ENCODE data around the gene TAMM41. TPM values are rescaled to one million over a fixed set of nuclear protein-coding genes. Genes with fewer than 3 reads are reported as not detected.

The TAMM41 gene
- total RNA-seq, 1 donor from 2014 or later, result 22.5 TPM

DNA sequence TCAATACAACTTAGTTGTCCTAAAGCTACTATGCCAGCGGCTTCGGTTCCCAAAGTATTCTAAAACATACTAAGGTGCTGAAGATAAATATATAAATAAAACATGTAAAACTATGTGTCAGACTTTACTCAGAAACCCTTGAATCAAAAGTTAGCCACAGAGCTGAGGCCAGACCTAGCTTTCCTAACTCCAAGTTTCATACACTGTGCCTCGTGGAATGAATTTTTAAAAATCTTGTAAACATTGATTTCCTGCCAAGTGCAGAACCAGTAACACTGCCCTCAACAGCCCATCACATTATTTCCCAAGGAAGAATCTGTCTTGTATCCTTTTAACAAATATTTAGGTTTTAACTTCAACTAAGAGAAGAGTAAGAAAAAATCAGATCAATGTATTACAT lies 36.4 kb downstream of the TAMM41 start:
- TF ChIP-seq EZH2phosphoT487 (IDR thresholded peaks at IDR 0.05) (no peak), EZH2 (IDR thresholded peaks at IDR 0.05) (no peak)
- TF ChIP-seq, protein P1, sequence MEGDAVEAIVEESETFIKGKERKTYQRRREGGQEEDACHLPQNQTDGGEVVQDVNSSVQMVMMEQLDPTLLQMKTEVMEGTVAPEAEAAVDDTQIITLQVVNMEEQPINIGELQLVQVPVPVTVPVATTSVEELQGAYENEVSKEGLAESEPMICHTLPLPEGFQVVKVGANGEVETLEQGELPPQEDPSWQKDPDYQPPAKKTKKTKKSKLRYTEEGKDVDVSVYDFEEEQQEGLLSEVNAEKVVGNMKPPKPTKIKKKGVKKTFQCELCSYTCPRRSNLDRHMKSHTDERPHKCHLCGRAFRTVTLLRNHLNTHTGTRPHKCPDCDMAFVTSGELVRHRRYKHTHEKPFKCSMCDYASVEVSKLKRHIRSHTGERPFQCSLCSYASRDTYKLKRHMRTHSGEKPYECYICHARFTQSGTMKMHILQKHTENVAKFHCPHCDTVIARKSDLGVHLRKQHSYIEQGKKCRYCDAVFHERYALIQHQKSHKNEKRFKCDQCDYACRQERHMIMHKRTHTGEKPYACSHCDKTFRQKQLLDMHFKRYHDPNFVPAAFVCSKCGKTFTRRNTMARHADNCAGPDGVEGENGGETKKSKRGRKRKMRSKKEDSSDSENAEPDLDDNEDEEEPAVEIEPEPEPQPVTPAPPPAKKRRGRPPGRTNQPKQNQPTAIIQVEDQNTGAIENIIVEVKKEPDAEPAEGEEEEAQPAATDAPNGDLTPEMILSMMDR (IDR thresholded peaks at IDR 0.05), result no peak
- Mint-ChIP-seq H3K27me3 (ENCODE audit: insufficient read depth, low read depth) (no peaks in the 10 kb centered on the region), H3K27ac (no peak overlapping the region), H3K36me3 (peaks cover 21% of the 10 kb centered on the region), H3K4me3 (no peak overlapping the region), H3K4me1 (no peaks in the 10 kb centered on the region), H3K9me3 (no peaks in the 10 kb centered on the region)
- Histone ChIP-seq H3K27me3 (no peaks in the 10 kb centered on the region), H3K4me1 (no peaks in the 10 kb centered on the region), H3K36me3 (no peaks in the 10 kb centered on the region), H3K27ac (no peak overlapping the region), H3F3A (ENCODE audit: low read depth) (no peaks in the 10 kb centered on the region), H3K9ac (no peak overlapping the region), H3K4me2 (no peak overlapping the region), H3K4me3 (no peak overlapping the region), H2AFZ (replicated peaks) (no peak overlapping the region), H3K79me2 (ENCODE audit: low read depth) (no peaks in the 10 kb centered on the region), H3K9me3 (ENCODE audit: low read depth) (no peaks in the 10 kb centered on the region), H4K20me1 (ENCODE audit: low read depth) (no peaks in the 10 kb centered on the region)
- no peak for DNase-seq (ENCODE audit: low spot score)

DNA sequence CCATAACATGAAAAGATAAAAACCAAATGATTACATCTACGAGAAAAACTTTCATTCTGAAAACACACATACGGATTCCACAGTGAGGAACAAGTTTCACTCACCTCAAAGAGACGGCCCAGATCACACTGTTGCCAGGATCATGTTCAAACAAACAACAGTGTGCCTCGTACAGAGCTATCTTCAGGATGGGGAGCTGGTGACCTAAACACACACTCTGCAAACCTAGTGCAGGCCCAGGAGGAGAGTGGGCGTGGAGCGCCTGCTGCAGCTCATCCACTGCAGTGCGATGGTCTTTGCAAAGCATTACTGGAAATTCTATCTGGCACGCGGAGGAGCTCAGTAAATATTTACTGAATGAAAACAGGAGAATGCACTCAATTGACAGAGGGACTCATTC lies 38.5 kb downstream of the TAMM41 start:
- H3K36me3 Mint-ChIP-seq, result peaks cover 28% of the 10 kb centered on the region
- no peaks in the 10 kb centered on the region for H3K4me1 ChIP-seq
- no peaks in the 10 kb centered on the region for H3K79me2 ChIP-seq (ENCODE audit: low read depth)
- no peak overlapping the region for H3K4me3 Mint-ChIP-seq
- H3K9me3 Mint-ChIP-seq, result peaks cover 2% of the 10 kb centered on the region
- no peaks in the 10 kb centered on the region for H3K4me1 Mint-ChIP-seq
- no peaks in the 10 kb centered on the region for H3K36me3 ChIP-seq
- peaks cover 2% of the 10 kb centered on the region for H4K20me1 ChIP-seq (ENCODE audit: low read depth)
- peak overlapping the region; percentile 23 for H3K27ac Mint-ChIP-seq
- no peak for DNase-seq (ENCODE audit: low spot score)
- H2AFZ ChIP-seq (replicated peaks), result no peak overlapping the region
- no peak overlapping the region for H3K4me2 ChIP-seq
- no peak overlapping the region for H3K9ac ChIP-seq
- H3K9me3 ChIP-seq (ENCODE audit: low read depth), result no peaks in the 10 kb centered on the region
- H3K27me3 Mint-ChIP-seq (ENCODE audit: insufficient read depth, low read depth), result no peaks in the 10 kb centered on the region
- H3K4me3 ChIP-seq, result no peak overlapping the region
- TF ChIP-seq, protein P1 (IDR thresholded peaks at IDR 0.05), result no peak
- no peak for TF ChIP-seq EZH2 (IDR thresholded peaks at IDR 0.05)
- no peak for TF ChIP-seq EZH2phosphoT487 (IDR thresholded peaks at IDR 0.05)
- no peaks in the 10 kb centered on the region for H3F3A ChIP-seq (ENCODE audit: low read depth)
- no peaks in the 10 kb centered on the region for H3K27me3 ChIP-seq
- no peak overlapping the region for H3K27ac ChIP-seq

DNA sequence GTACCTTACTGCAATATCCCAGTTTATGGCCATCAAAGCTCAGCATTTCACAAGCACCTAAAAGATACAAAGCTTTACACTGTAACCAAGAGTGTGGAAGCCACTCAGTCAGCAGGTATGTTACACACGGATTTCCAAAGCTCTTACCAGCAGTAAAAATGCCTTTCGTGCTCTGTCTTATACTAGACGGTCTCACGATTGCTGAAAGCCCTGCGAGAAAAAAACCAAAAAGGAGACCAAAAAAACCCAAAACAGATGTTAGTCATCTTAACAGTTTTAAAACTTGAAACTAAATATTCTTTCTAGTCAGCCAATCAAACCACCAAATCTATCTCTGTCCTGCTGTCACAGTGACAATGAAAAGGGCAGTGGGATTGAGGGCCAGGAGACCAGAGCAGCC lies 39.0 kb downstream of the TAMM41 start:
- Histone ChIP-seq H3K4me3 (no peak overlapping the region), H3K9ac (no peak overlapping the region), H2AFZ (replicated peaks) (no peak overlapping the region), H3K4me1 (no peaks in the 10 kb centered on the region), H3K36me3 (no peaks in the 10 kb centered on the region), H3K4me2 (no peak overlapping the region), H3K27ac (no peak overlapping the region), H3K79me2 (ENCODE audit: low read depth) (no peaks in the 10 kb centered on the region), H3K27me3 (no peaks in the 10 kb centered on the region), H3K9me3 (ENCODE audit: low read depth) (no peaks in the 10 kb centered on the region), H3F3A (ENCODE audit: low read depth) (no peaks in the 10 kb centered on the region), H4K20me1 (ENCODE audit: low read depth) (peaks cover 2% of the 10 kb centered on the region)
- no peaks in the 10 kb centered on the region for H3K4me1 Mint-ChIP-seq
- no peaks in the 10 kb centered on the region for H3K27me3 Mint-ChIP-seq (ENCODE audit: insufficient read depth, low read depth)
- no peak overlapping the region for H3K4me3 Mint-ChIP-seq
- H3K27ac Mint-ChIP-seq, result no peak overlapping the region
- TF ChIP-seq EZH2 (IDR thresholded peaks at IDR 0.05), result no peak
- peaks cover 31% of the 10 kb centered on the region for H3K36me3 Mint-ChIP-seq
- peaks cover 3% of the 10 kb centered on the region for H3K9me3 Mint-ChIP-seq
- DNase-seq (ENCODE audit: low spot score), result no peak

DNA sequence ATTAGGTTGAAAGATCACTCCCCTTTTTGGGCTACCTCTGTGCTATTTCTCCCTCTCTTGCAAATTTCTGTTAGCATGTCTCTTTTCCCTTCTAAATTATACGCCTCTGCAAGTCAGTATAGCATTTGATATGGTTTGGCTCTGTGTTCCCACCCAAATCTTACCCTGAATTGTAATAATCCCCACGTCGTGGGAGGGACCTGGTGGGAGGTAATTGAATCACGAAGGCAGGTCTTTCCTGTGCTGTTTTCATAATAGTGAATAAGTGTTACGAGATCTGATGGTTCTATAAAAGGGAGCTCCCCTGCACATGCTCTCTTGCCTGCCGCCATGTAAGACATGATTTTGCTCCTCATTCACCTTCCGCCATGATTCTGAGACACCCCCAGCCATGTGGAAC lies 41.0 kb downstream of the TAMM41 start:
- Histone ChIP-seq H4K20me1 (ENCODE audit: low read depth) (peaks cover 2% of the 10 kb centered on the region), H2AFZ (replicated peaks) (no peak overlapping the region), H3K27me3 (no peaks in the 10 kb centered on the region), H3K9ac (no peak overlapping the region), H3K4me2 (no peak overlapping the region), H3K27ac (no peak overlapping the region), H3K79me2 (ENCODE audit: low read depth) (no peaks in the 10 kb centered on the region), H3F3A (ENCODE audit: low read depth) (no peaks in the 10 kb centered on the region), H3K36me3 (no peaks in the 10 kb centered on the region), H3K4me3 (no peak overlapping the region), H3K4me1 (no peaks in the 10 kb centered on the region), H3K9me3 (ENCODE audit: low read depth) (no peaks in the 10 kb centered on the region)
- H3K36me3 Mint-ChIP-seq, result peaks cover 46% of the 10 kb centered on the region
- peaks cover 6% of the 10 kb centered on the region for H3K9me3 Mint-ChIP-seq
- no peaks in the 10 kb centered on the region for H3K27me3 Mint-ChIP-seq (ENCODE audit: insufficient read depth, low read depth)
- H3K4me3 Mint-ChIP-seq, result no peak overlapping the region
- TF ChIP-seq EZH2 (IDR thresholded peaks at IDR 0.05) (no peak), EZH2phosphoT487 (IDR thresholded peaks at IDR 0.05) (no peak)
- TF ChIP-seq, protein P1 (IDR thresholded peaks at IDR 0.05), result no peak
- DNase-seq (ENCODE audit: low spot score), result no peak
- H3K27ac Mint-ChIP-seq, result no peak overlapping the region
- no peaks in the 10 kb centered on the region for H3K4me1 Mint-ChIP-seq

Measured in neural progenitor cell (in vitro differentiated cells).